ENCODE measurements around the gene TIMM21.
A peak's percentile ranks its signal among the peaks of the same experiment; 100 is the strongest.

The TIMM21 gene

DNA sequence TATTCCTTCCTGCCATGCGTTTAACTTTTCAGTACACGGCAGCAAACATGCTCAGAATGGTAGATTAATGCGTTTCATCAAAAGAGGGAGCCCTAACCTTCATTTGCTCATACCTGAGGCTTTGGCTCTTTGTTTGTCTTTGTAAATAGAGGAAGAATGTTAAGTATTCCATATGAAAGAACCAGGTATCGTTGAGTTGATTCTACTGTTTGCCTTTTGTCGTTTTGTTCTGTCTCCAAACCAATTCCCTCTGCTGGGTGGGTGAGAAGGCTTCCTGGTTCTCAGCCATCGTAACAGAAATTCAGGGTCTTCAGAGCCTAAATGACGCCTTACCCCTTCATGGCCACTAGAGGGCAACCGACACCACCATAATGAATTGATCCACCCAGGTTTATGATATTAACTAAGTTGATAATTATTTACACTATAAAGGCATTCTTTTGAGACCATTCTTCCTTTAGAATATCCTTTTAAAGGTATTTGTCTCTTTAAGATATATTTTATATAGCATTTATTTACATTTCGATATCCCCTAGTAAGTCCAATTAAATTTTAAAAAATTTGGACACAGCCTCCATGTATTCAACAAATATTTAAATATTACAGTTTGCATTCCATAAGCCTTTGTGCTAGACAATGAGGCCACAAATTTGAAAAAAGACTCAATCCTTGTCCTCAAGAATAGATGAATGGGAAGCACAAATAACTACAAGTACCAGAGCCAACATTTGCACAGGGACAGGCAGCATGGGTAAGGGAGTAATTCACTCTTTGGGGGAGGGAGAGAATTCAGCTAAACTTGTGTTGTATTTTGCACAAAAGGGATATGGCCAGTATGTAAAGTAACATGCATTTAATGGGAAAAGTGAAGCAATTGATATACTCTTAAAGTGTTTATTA lies 48.1 kb downstream of the TIMM21 start:
- peak; percentile 57 to 59 for DNase-seq

DNA sequence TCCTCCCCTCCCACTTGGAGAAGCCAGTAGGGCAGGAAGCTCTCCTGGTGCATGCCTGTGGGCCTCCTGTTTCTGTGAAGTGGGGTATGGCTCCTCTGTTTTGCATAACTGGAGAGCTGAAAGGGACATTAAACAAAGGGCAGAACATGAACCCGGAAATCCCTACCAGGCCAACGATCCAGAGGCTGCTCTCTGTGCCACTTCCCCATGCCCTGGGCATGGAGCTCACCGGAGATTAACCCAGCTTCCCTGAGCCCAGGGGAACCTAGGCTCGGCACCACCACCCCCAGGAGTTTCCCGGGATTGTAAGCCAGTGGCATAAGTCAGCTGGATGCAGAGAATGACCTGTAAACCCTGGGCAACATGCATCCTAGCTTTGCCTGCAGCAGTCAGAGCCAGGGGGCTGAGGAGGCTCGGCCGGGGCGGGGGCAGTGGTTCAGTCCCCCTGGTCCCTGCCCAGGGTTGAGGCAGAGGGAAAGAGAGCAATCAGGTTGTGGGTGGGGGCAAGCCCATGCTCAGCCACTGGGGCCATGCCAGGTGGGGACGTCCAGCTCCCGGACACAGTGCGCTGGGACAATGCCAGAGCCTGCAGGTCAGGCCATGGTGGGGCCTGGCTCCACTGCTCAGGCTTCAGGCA lies 49.5 kb downstream of the TIMM21 start:
- DNase-seq = no peak

DNA sequence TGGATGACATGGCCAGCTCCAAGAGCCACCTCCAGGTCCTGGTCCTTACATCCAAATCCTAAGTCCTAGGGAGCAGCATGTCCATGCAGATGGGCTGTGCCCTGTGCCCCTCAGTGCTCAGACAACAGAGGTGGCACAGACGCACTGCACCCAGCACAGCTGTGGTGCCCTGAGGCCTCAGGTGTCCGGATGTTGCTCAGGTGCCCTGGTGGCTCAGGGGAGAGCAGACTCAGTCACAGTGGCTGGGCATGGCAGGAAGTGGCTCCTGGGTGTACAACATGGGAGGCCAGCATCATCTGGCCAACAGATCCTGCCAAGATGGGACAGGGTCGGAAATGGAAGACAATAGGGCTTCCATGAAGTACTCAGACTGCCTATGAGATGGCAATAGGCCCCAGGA lies 50.1 kb downstream of the TIMM21 start:
- DNase-seq = no peak

DNA sequence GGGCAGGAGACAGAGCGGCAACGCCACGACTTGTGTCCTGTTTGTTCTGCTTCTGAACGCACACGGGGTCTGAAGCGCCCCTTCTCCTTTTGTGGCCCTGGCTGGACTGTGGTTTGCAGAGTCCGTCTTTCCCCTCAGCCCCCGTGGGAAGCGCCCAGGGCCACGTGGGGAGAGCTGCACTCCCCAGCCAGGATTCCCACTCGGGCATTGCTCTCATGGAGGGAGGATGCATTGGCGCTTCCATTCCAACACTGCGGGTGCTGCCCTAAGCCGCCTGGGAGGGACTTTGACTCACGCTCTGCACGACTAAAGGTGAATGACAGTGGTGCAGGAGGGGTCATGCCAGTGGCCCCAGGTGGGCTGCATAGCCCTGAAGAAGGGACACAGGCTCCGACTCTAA lies 52.5 kb downstream of the TIMM21 start:
- DNase-seq = no peak

DNA sequence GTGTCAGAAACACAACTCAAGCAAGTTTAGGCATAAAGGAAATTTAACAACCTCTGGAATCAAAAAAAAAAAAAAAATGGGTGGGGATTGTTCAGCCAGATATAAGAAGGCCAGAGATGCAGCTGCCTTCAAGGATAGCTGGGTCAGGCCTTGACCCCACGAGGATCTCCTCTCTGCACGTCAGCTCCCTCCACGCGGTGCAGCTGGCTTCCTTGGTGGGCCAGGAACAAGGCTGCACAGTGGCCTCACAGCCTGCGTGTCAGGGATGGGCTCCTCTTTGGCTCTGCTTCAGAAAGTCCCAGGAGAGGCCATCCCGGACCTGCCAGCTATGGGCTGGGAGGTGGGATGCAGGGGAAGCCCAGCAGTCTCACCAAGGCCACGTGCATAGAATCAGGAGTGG lies 55.5 kb downstream of the TIMM21 start:
- DNase-seq = no peak

DNA sequence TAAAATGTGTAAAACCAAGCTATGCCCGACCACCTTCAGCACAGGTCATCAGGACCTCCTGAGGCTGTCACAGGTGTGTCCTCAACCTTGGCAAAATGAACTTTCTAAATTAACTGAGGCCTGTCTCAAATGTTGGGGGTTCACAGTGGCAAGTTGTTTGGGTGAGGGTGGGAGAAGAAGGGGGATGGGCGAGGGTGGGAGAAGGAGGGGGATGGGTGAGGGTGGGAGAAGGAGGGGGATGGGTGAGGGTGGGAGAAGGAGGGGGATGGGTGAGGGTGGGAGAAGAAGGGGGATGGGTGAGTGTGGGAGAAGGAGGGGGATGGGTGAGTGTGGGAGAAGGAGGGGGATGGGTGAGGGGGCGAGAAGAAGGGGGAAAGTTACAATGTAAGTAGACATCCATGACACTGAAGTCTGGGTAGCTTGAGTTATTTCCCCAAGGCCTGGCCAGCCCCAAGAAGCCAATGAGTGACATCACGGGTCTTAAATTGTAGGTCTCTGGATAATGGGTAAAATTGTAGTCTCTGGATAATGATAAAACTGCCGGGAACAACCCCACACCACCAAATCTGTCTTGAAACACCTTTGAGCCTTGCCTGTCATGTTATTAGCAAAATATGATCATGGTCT lies 56.3 kb downstream of the TIMM21 start:
- no peak for DNase-seq

Data from SHP77 (cell line).